ENCODE data around the gene UFL1. TPM values are rescaled to one million over a fixed set of nuclear protein-coding genes. Genes with fewer than 3 reads are reported as not detected.

Gene UFL1
- total RNA-seq, 1 experiment from 2014 or later: 12.7 TPM

GRCh38 chr6:96582436-96582835 lies 60.8 kb downstream of the UFL1 start:
- no peak overlapping the region for H3K23ac ChIP-seq (ENCODE audit: insufficient read length, low read depth, low read length)

More at GRCh38 chr6:96582436-96582835, 60.8 kb downstream of the UFL1 start:
- Histone ChIP-seq H4K5ac (ENCODE audit: insufficient read length, low read depth, low read length) (no peak overlapping the region), H3K23me2 (ENCODE audit: insufficient read length, low read depth, low read length, poor library complexity, severe bottlenecking) (no peaks in the 10 kb centered on the region), H4K20me1 (ENCODE audit: control insufficient read depth, insufficient read depth, insufficient read length) (no peaks in the 10 kb centered on the region), H3K27me3 (ENCODE audit: insufficient read depth, low read length) (no peaks in the 10 kb centered on the region), H3K9ac (ENCODE audit: extremely low read depth, insufficient read length, low read length) (no peak overlapping the region), H3T11ph (ENCODE audit: low read length) (no peak overlapping the region), H3K56ac (ENCODE audit: insufficient read length, low read depth, low read length) (no peak overlapping the region), H4K91ac (ENCODE audit: insufficient read length, low read depth, low read length) (no peak overlapping the region), H2AFZ (ENCODE audit: low read length) (no peak overlapping the region), H3K9me3 (ENCODE audit: control insufficient read depth, low read depth, low read length) (no peaks in the 10 kb centered on the region), H2BK5ac (ENCODE audit: insufficient read length, low read length) (no peak overlapping the region), H3K18ac (ENCODE audit: insufficient read length, low read depth, low read length) (no peak overlapping the region), H4K8ac (replicated peaks; ENCODE audit: insufficient read length, low read depth, low read length) (no peak overlapping the region), H2BK120ac (ENCODE audit: low read depth, low read length, poor library complexity, severe bottlenecking) (no peak overlapping the region), H3K4me2 (ENCODE audit: insufficient read depth, insufficient read length, low read length) (no peak overlapping the region), H3K79me1 (ENCODE audit: insufficient read depth, low read depth, low read length, poor library complexity, severe bottlenecking) (no peaks in the 10 kb centered on the region), H2BK12ac (ENCODE audit: insufficient read length, low read depth, low read length) (no peak overlapping the region), H3K4me1 (ENCODE audit: insufficient read depth, low read length) (no peaks in the 10 kb centered on the region), H3K27ac (ENCODE audit: insufficient read length, low read depth, low read length) (no peak overlapping the region), H2AK5ac (ENCODE audit: insufficient read length, low read length) (no peak overlapping the region), H2BK15ac (ENCODE audit: low read depth, low read length) (no peak overlapping the region), H3K4ac (ENCODE audit: low read depth, low read length) (no peak overlapping the region), H2BK20ac (ENCODE audit: low read depth, low read length, poor library complexity, severe bottlenecking) (no peak overlapping the region), H3K14ac (ENCODE audit: insufficient read depth, low read length) (no peak overlapping the region), H3K79me2 (ENCODE audit: insufficient read depth, low read length) (no peaks in the 10 kb centered on the region)
- Mint-ChIP-seq H3K27ac (no peak overlapping the region), H3K4me3 (no peak overlapping the region), H3K36me3 (ENCODE audit: insufficient read depth in 1 of 3, low read depth in 3 of 3) (no peaks in the 10 kb centered on the region), H3K9me3 (no peaks in the 10 kb centered on the region), H3K4me1 (no peaks in the 10 kb centered on the region), H3K27me3 (ENCODE audit: low read depth) (no peaks in the 10 kb centered on the region)
- TF ChIP-seq CTCF (conservative IDR thresholded peaks at IDR 0.05): no peak
- WGBS (ENCODE audit: extremely low coverage, insufficient read length, low lambda C conversion rate): no CpG with 5 or more reads among the region's 1 CpG
- no peak for DNase-seq
